Right lobe of liver (tissue), 6 donors: ENCODE results near the gene CCDC83. TPM values are rescaled to one million over a fixed set of nuclear protein-coding genes. Genes with fewer than 3 reads are reported as not detected.
A peak's percentile ranks its signal among the peaks of the same experiment; 100 is the strongest.
"Not testable (repeated sequence)": the region's sequence is repeated elsewhere in the genome, so short reads cannot be mapped to it uniquely, and the experiment has no call there.

Source experiments
- ATAC-seq, 4 donors: fragments of 200-7000 bp; cut with Tn5 transposase; one replicate each; pipeline ENCODE4 v1.9.1; 2020; ENCODE audit warnings: mild to moderate bottlenecking in 4 of 4, moderate library complexity in 4 of 4
- DNase-seq, 3 donors: peaks; one replicate each; pipeline ENCODE4 v3.0.0-alpha.2; 2020
- H3K27ac ChIP-seq, 3 donors: fragments of 200-600 bp; one replicate each; pipeline ENCODE4 v1.8.0; 2022
- H3K27me3 ChIP-seq, 2 donors: fragments of 200-600 bp; one replicate each; pipeline ENCODE4 v1.8.0; 2022
- H3K36me3 ChIP-seq, 4 donors: fragments of 200-600 bp; sonication (generic) in 1 of 4; one replicate each; pipeline versions ENCODE4 v1.5.1 to v1.8.0; 2017 to 2022; ENCODE audit warnings: control low read depth in 1 of 4
- H3K4me1 ChIP-seq, 4 donors: fragments of 200-600 bp; sonication (generic) in 1 of 4; one replicate each; pipeline versions ENCODE4 v1.5.1 to v1.8.0; 2017 to 2022; ENCODE audit warnings: control low read depth in 1 of 4
- H3K4me3 ChIP-seq, 3 donors: fragments of 200-600 bp; one replicate each; pipeline ENCODE4 v1.8.0; 2022
- H3K9me3 ChIP-seq, 4 donors: fragments of 200-600 bp; sonication (generic) in 1 of 4; one replicate each; pipeline versions ENCODE4 v1.5.1 to v1.8.0; 2017 to 2022; ENCODE audit warnings: control low read depth in 1 of 4
- POLR2A ChIP-seq: fragments of 450-650 bp; IDR thresholded peaks from one replicate; pipeline ENCODE4 v1.6.1; 2017; ENCODE audit warnings: antibody characterized with exemption, mild to moderate bottlenecking
- WGBS: methylation state at CpG from one replicate; pipeline ENCODE4 v1.1.6; 2018; ENCODE audit warnings: low coverage, low lambda C conversion rate; ENCODE audit not compliant: insufficient coverage; ENCODE audit errors: missing lambda C conversion rate; 5-methylcytosine and 5-hydroxymethylcytosine counted together
- intact Hi-C, 2 donors: fragments of 100-400 bp; cut with DNase I; formaldehyde crosslinking; loops; one replicate each; pipeline versions ENCODE4 v1.11.2 to v1.14.1; 2022
- total RNA-seq, 6 experiments: library from RNA; depleted of rRNA in 2 of 6; stranded (reverse); fragments of >200 nt in 2 of 6; fragmentation: NEBNext Ultra II Directional in 3 of 6; extraction: Animal tissue kit (Norgen Biotek cat#: 25700) in 3 of 6; gene quantifications; one replicate each; pipeline versions ENCODE4 v1.1.0 to v1.2.4, GENCODE V29; 2016 to 2023
- TF ChIP-seq, protein P1 (sequence below), 4 donors: fragments of 200-600 bp in 3 of 4; fragments of 450-650 bp in 1 of 4; IDR thresholded peaks; one replicate each; pipeline versions ENCODE4 v1.5.1 to v1.8.0; 2016 to 2022; ENCODE audit warnings: antibody characterized with exemption in 4 of 4, mild to moderate bottlenecking in 2 of 4
- donor health status: DM: no; HTN: yes; CAD: no.
- donor health status: DM: no; HTN: no; CAD: no.
- donor health status: DM: no; HTN: no; CAD: no.
- donor health status: DM: no; HTN: yes; CAD: no.
- donor health status: DM: no; HTN: yes; CAD: no.

Gene CCDC83
- total RNA-seq, 6 experiments from 2014 or later = not detected

DNA sequence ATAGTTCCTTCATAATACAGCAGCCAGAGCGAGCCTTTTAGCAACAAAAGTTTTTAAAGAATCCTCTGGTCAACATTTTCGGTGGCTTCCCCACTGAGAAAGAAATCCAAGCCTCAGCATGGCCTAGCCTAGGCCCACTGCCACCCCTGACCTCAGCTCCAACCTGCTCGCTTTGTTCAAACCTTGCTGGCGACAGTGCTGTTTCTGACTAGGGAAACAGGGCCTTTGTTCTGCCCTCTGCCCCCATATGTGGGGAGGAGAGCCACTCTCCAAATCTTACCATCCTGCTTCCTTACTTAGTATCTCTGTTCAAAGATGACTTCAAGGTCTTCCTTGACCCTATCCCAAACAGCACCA is 95.8 kb downstream of the CCDC83 start:
- no peaks in the 10 kb centered on the region for H3K4me1 ChIP-seq
- H3K27ac ChIP-seq = no peak overlapping the region
- 95% methylated on average over 4 of the region's 4 CpGs for WGBS
- peak in 1 of 4 donors; percentile 30 for ATAC-seq
- TF ChIP-seq, protein P1, sequence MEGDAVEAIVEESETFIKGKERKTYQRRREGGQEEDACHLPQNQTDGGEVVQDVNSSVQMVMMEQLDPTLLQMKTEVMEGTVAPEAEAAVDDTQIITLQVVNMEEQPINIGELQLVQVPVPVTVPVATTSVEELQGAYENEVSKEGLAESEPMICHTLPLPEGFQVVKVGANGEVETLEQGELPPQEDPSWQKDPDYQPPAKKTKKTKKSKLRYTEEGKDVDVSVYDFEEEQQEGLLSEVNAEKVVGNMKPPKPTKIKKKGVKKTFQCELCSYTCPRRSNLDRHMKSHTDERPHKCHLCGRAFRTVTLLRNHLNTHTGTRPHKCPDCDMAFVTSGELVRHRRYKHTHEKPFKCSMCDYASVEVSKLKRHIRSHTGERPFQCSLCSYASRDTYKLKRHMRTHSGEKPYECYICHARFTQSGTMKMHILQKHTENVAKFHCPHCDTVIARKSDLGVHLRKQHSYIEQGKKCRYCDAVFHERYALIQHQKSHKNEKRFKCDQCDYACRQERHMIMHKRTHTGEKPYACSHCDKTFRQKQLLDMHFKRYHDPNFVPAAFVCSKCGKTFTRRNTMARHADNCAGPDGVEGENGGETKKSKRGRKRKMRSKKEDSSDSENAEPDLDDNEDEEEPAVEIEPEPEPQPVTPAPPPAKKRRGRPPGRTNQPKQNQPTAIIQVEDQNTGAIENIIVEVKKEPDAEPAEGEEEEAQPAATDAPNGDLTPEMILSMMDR (IDR thresholded peaks at IDR 0.05) = no peak
- no peak for TF ChIP-seq POLR2A
- H3K4me3 ChIP-seq = no peak overlapping the region
- no peaks in the 10 kb centered on the region for H3K27me3 ChIP-seq
- intact Hi-C loops = no loop called here
- no peaks in the 10 kb centered on the region for H3K9me3 ChIP-seq
- H3K36me3 ChIP-seq = peaks cover 0 to 8% (median under 1%) of the 10 kb centered on the region in 4 donors
- no peak for DNase-seq

DNA sequence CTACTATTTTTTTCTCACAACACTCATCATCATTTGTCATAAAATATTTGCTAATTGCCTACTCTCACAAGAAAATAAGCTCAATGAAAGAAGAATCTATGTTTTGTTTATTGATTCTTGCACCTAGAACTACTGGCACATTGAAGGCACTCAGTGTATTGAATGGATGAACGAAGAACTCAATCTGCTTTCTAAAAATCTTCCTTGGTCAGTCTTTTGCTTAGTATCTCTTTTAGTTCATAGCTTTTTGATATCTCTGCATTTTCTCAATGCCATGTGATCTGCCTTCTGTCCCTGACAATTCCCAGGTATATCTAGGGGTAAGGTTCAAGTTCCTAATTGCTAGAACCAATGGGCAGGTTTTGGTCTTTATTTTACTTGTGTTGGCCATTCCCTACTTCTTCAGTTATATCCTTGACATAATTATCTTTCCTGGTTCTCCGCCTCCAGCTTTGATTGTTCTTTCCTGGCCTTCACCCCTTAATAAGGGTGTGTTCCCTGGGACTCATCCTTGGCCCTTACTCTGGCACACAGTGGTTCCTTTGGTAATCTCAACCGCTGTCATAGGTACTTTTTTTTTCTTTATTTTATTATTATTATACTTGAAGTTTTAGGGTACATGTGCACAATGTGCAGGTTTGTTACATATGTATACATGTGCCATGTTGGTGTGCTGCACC is 96.4 kb downstream of the CCDC83 start:
- ATAC-seq (no peak), DNase-seq (no peak)
- intact Hi-C loops = no loop called here
- Histone ChIP-seq H3K4me1 (no peaks in the 10 kb centered on the region), H3K36me3 (peaks cover 0 to 13% (median 3%) of the 10 kb centered on the region in 4 donors), H3K9me3 (no peaks in the 10 kb centered on the region), H3K27ac (no peak overlapping the region), H3K4me3 (no peak overlapping the region), H3K27me3 (no peaks in the 10 kb centered on the region)
- TF ChIP-seq, protein P1 (IDR thresholded peaks at IDR 0.05) = no peak
- TF ChIP-seq POLR2A = no peak
- 89% methylated on average over 3 of the region's 3 CpGs for WGBS

DNA sequence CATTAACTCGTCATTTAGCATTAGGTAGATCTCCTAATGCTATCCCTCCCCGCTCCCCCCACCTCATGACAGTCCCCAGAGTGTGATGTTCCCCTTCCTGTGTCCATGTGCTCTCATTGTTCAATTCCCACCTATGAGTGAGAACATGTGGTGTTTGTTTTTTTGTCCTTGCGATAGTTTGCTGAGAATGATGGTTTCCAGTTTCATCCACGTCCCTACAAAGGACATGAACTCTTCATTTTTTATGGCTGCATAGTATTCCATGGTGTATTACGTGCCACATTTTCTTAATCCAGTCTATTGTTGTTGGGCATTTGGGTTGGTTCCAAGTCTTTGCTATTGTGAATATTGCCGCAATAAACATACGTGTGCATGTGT is 96.9 kb downstream of the CCDC83 start:
- H3K9me3 ChIP-seq, H3K4me3 ChIP-seq, H3K27me3 ChIP-seq, ATAC-seq, DNase-seq, intact Hi-C loops, H3K4me1 ChIP-seq, H3K27ac ChIP-seq: not testable (repeated sequence)
- 79% methylated on average over 6 of the region's 7 CpGs for WGBS
- peaks cover 0 to 19% (median 6%) of the 10 kb centered on the region in 4 donors for H3K36me3 ChIP-seq

DNA sequence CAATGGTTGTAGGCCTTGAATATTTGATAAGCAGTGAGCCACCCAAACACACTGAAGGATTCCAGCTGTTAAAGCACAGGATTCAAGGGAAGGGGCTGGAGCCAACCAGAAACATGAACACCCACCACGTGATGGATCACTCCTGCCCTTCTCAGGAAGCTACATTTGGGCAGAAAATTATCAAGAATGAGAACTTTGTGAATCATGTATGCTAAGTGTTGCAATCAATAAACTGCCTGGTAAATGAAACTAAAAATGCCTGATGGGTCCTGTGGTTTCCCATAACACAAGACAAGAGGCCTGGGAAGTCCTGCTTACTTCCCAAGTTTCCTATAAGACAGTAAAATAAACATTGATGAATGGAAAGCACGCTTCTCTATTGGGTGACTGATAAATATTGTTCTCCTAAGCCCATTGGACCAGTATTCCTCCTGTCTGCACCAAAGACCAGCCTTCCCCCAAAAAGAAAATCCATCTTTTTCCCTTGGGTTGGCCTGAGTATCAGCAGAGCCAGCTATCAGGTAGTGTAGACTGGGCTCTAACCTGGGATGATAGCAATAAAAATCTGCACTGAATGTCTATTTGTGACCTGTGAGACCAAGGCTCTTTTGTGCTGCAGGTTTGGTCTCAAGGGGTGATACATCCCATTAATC is 98.4 kb downstream of the CCDC83 start:
- intact Hi-C loops = no loop called here
- Histone ChIP-seq H3K36me3 (peaks cover 3 to 34% (median 10%) of the 10 kb centered on the region in 4 donors), H3K4me3 (no peak overlapping the region), H3K27me3 (no peaks in the 10 kb centered on the region), H3K9me3 (no peaks in the 10 kb centered on the region), H3K27ac (no peak overlapping the region), H3K4me1 (no peaks in the 10 kb centered on the region)
- TF ChIP-seq, protein P1 (IDR thresholded peaks at IDR 0.05) = no peak
- no peak for TF ChIP-seq POLR2A
- ATAC-seq (peak in 1 of 4 donors; percentile 14), DNase-seq (no peak)
- 63% methylated on average over 1 of the region's 2 CpGs for WGBS

DNA sequence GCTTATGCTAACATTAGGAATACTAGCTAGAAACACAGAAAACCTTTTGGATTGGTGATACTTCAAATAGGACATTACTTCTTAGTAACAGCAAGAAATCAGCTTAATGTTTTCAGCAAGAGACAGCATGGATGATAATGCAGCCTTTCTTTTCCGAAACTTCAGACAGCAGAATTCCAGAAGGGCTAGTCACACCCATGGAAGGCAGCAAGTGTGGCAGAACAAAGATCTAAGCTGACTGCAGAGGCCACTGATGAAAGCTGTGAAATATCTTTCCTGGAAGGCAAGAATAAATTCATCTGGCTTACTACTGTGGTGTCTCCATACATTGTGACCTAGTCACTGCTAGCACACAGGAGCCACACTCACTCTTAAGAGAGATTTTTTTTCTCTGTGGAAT is 100.3 kb downstream of the CCDC83 start:
- Histone ChIP-seq H3K36me3 (peaks cover 3 to 45% (median 13%) of the 10 kb centered on the region in 4 donors), H3K27ac (no peak overlapping the region), H3K27me3 (no peaks in the 10 kb centered on the region), H3K9me3 (no peaks in the 10 kb centered on the region), H3K4me1 (no peaks in the 10 kb centered on the region), H3K4me3 (no peak overlapping the region)
- intact Hi-C loops = no loop called here
- peak in 1 of 4 donors; percentile 11 for ATAC-seq
- DNase-seq = no peak
- WGBS = 67% methylated on average over 1 of the region's 1 CpG
- no peak for TF ChIP-seq POLR2A
- TF ChIP-seq, protein P1 (IDR thresholded peaks at IDR 0.05) = no peak
